ENCODE results near the gene MRPS7.
"Not testable (repeated sequence)": the region's sequence is repeated elsewhere in the genome, so short reads cannot be mapped to it uniquely, and the experiment has no call there.

MRPS7 gene

GRCh38 chr17:75244133-75244866, 17.4 kb upstream of the MRPS7 start:
- DNase-seq (ENCODE audit: low read depth, low spot score): no peak

DNA sequence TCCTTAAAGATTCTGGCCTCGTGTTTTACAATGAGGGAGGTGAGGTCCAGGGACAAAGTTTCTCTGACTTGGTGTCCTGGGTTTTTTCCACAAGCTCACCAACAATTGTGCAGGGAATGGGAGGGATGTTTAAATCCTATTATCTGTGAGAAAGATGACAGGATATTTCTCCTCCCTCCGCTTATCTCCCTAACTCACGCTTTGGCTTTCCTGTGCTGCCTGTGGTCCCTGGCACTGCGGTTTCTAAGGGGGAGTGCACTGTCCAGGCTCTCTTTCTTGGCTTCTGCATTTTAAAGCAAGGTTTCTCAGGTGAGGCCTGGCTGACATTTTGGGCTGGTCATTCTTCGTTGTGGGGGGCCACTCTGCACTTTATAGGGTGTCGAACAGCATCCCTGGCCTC, 16.7 kb upstream of the MRPS7 start:
- no peak for DNase-seq (ENCODE audit: low read depth, low spot score)

- DNase-seq (ENCODE audit: low read depth, low spot score): no peak
Measured at GRCh38 chr17:75246404-75246803, 15.3 kb upstream of the MRPS7 start.

DNA sequence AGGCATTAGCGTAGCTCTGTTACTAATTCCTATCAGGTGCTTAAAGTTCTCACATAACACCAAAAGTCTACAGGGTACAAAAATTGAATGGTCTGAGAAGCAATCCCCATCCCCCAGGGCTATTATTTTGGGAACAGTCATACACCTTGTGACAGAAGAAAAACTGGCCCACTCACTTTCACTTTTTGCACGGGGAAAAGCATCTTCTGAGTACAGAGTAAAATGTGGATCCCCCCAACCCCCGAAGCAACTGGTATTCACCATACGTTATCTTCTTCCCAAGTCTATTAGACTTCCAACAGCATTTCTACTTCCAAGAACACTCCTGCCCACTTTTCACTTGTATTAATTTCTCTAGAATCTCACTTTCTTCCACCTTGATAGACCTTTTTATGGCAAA, 12.1 kb upstream of the MRPS7 start:
- no peak for DNase-seq (ENCODE audit: low read depth, low spot score)

GRCh38 chr17:75250009-75250471, 11.6 kb upstream of the MRPS7 start:
- DNase-seq (ENCODE audit: low read depth, low spot score): peak; percentile 76

GRCh38 chr17:75252039-75252816, 9.5 kb upstream of the MRPS7 start:
- DNase-seq (ENCODE audit: low read depth, low spot score): no peak

DNA sequence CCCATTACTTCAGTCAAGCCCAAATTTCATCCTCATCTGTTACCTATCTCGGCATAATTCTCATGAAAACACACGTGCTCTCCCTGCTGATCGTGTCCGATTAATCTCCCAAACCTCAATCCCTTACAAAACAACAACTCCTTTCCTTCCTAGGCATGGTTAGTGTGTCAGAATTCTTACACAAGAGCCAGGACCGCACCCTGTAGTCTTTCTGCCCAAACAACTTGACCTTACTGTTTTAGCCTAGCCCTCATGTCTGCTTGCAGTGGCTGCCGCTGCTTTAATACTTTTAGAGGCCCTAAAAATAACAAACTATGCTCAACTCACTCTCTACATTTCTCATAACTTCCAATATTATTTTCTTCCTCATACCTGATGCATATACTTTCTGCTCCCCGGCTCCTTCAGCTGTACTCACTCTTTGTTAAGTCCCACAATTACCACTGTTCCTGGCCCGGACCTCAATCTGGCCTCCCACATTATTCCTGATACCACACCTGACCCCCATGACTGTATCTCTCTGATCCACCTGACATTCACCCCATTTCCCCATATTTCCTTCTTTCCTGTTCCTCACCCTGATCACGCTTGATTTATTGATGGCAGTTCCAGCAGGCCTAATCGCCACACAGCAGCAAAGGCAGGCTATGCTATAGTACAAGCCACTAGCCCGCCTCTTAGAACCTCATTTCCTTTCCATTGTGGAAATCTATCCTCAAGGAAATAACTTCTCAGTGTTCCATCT, 5.6 kb upstream of the MRPS7 start:
- DNase-seq (ENCODE audit: low read depth, low spot score): not testable (repeated sequence)

- not testable (repeated sequence) for DNase-seq (ENCODE audit: low read depth, low spot score)
Measured at GRCh38 chr17:75257228-75257627, 4.5 kb upstream of the MRPS7 start.

DNA sequence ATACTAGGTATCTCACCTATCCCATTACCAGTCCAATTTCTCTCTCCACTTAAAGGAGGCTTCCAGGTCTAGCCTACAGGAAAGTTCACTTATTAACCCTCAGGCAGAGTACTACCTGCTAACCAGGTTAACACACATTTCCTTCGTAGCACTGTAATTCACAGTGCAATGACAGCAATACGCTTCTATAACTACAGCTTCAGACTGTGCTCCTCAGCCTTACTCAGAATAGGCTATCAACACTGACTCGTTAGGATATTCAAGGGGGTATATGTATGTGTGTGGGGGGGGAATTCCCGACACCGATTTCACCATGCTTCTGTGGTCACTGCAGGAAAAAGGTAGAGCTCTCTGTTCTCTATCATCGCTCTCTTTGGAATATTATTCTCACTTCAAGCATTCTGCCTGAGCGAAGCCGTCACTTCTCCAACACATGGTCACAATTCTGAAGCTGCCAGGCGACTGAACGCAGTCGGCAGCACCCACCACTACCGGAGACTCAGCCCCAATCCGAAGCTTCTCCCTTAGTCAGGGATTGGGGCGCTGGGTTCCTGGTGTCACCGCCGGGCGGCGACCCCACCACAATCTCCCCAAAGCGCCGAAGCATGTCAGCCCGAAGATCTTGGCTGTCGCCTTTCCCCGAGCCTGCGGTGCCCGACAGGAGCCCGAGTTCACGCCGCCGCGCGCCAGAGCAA, 891 bp upstream of the MRPS7 start:
- no peak for DNase-seq (ENCODE audit: low read depth, low spot score)

DNA sequence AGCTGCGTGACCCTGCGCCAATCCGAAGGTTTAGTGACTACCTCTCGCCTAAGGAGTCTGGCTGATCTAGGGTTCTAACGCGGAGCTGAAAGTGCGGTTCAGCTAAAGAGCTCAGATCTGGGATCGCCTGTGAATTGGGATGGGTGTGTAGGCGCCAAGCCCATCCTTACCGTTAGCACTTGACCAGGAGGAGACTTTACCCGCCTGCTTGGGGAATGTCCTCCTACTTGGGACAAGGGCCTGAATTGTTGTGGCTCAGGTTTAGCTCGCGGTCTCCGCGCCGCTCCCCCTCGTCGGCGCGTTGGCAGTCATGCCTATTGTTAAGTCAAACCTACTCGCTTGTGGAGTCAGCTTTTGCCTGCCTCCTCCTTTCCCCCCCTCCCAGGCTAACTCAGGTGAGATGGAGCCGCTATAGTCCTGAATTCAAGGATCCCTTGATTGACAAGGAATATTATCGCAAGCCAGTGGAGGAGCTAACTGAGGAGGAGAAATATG, 480 bp downstream of the MRPS7 start:
- DNase-seq (ENCODE audit: low read depth, low spot score): no peak

DNA sequence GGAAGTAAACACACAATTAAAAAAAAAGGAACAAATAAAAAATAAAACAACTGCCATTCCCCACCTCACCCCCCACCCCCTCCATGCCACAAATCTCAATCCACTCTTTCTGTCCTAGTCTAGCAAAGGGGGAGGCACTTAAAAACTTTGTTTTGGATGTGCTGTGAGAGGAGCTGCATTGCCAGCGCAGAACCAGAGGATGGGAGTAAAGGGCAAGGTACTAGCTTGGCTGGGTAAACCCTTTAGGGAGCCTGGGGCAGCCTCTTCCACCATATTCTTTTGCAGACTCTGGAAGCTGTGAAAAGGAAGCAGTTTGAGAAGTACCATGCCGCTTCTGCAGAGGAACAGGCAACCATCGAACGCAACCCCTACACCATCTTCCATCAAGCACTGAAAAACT, 1.4 kb downstream of the MRPS7 start:
- DNase-seq (ENCODE audit: low read depth, low spot score): no peak

DNA sequence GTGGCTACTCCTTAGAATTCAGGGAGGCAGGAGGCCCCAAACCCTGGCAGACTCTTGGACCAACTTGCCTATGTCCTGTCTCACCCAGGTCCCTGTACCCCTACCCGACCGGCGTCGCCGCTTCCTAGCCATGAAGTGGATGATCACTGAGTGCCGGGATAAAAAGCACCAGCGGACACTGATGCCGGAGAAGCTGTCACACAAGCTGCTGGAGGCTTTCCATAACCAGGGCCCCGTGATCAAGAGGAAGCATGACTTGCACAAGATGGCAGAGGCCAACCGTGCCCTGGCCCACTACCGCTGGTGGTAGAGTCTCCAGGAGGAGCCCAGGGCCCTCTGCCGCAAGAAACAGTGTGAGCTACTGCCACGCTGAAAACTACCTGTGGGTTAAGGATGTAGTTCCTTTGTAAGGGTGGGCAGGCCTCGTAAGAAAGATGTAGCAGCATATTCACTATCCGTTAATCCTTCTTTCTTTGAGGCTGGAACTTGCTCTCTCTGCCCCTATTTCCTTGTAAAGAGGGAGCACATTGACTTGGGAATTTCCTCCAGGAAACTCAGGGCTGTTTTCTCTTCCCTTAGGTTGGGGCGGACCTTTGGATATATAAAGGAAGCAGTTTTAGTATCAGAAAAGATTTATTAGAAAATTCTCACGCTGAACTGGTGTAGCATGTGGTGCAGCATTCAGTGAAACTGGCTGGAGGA, 4.1 kb downstream of the MRPS7 start:
- no peak for DNase-seq (ENCODE audit: low read depth, low spot score)

- no peak for DNase-seq (ENCODE audit: low read depth, low spot score)
Measured at GRCh38 chr17:75266316-75267152, 4.9 kb downstream of the MRPS7 start.

DNA sequence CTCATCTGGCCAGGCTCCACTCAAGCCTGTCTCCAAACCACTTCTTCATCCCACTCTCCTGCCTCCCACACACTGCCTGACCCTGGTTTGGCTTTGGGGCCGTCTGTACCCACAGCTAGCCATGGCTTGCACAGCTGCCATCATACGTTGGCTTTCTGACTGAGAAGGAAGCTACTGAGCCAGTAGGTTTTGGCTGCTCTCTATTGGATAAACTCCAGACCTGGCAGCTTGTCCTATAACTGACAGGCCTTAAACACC, 5.4 kb downstream of the MRPS7 start:
- DNase-seq (ENCODE audit: low read depth, low spot score): no peak

- DNase-seq (ENCODE audit: low read depth, low spot score): no peak
Measured at GRCh38 chr17:75267411-75268232, 5.9 kb downstream of the MRPS7 start.

DNA sequence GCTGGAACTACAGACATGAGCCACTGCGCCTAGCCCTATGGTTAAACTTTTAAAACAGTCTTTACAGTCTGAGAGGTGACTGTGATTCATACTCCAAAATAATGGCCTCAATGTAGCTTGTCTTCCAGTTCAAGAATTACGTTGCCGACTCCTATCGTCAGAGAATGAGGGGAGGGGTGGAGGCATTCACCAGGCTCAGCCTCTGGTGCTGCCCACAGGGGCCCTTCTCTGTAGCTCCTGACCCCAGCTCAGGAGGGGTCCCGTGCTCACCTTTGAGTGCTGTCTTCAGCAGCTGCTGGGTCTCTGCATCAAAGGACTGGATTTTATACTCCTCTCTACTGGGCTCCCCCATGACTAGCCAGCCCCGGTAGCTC, 8.2 kb downstream of the MRPS7 start:
- DNase-seq (ENCODE audit: low read depth, low spot score): no peak

- DNase-seq (ENCODE audit: low read depth, low spot score): no peak
Measured at GRCh38 chr17:75270218-75270965, 8.7 kb downstream of the MRPS7 start.

- DNase-seq (ENCODE audit: low read depth, low spot score): no peak
Measured at GRCh38 chr17:75270966-75271232, 9.2 kb downstream of the MRPS7 start, which contains the start of gene MIF4GD. Gene MIF4GD (minus strand): TSS chr17:75271231. CDS start chr17:75270195, 1,036 bp downstream.

All from activated naive CD8-positive, alpha-beta T cell treated with anti-CD3 and anti-CD28 coated beads, Interleukin-2, amount 50 U/mL, for 16 hours (primary cell).